Lung (tissue), 12 donors: ENCODE measurements around the gene LMAN2L. TPM values are rescaled to one million over a fixed set of nuclear protein-coding genes. Genes with fewer than 3 reads are reported as not detected.

Source experiments
- ATAC-seq: fragments of 200-7000 bp; cut with Tn5 transposase; one replicate; pipeline ENCODE4 v1.9.1; 2020; ENCODE audit warnings: moderate number of reproducible peaks; ENCODE audit not compliant: insufficient read depth, low FRiP score
- DNase-seq, 3 donors: peaks; one replicate each; pipeline ENCODE4 v3.0.0-alpha.2; 2013 to 2017
- H3K27ac ChIP-seq, 2 donors: one replicate each; pipeline ENCODE4 v1.5.1; 2013; ENCODE audit warnings: mild to moderate bottlenecking in 2 of 2, moderate library complexity in 2 of 2, control low read depth in 1 of 2, inconsistent platforms in 1 of 2, low read depth in 1 of 2, low read length in 1 of 2
- H3K27me3 ChIP-seq, 3 donors: one replicate each; pipeline ENCODE4 v1.5.1; 2013; ENCODE audit warnings: low read length in 2 of 3; ENCODE audit not compliant: control insufficient read depth in 3 of 3, insufficient read depth in 3 of 3
- H3K36me3 ChIP-seq, 4 donors: one replicate each; pipeline ENCODE4 v1.5.1; 2013; ENCODE audit warnings: low read length in 4 of 4, mild to moderate bottlenecking in 1 of 4, moderate library complexity in 1 of 4; ENCODE audit not compliant: control insufficient read depth in 4 of 4, insufficient read depth in 4 of 4
- H3K4me1 ChIP-seq, 5 donors: one replicate each; pipeline ENCODE4 v1.5.1; 2013; ENCODE audit warnings: low read length in 5 of 5, mild to moderate bottlenecking in 2 of 5, moderate library complexity in 1 of 5; ENCODE audit not compliant: control insufficient read depth in 5 of 5, insufficient read depth in 5 of 5
- H3K4me3 ChIP-seq: one replicate; pipeline ENCODE4 v1.5.1; 2013; ENCODE audit warnings: mild to moderate bottlenecking, control low read depth, moderate library complexity
- H3K9ac ChIP-seq, 2 donors: one replicate each; pipeline ENCODE4 v1.5.1; 2013; ENCODE audit warnings: low read length in 2 of 2, control low read depth in 1 of 2; ENCODE audit not compliant: insufficient read depth in 1 of 2
- H3K9me3 ChIP-seq, 4 donors: one replicate each; pipeline ENCODE4 v1.5.1; 2013; ENCODE audit warnings: low read length in 3 of 4, mild to moderate bottlenecking in 1 of 4, moderate library complexity in 1 of 4; ENCODE audit not compliant: control insufficient read depth in 4 of 4, insufficient read depth in 3 of 4
- WGBS, 2 donors: extraction: QIAGEN DNeasy Blood & Tissue Kit; methylation state at CpG; one replicate each; pipeline ENCODE4 v1.1.7; 2013; 5-methylcytosine and 5-hydroxymethylcytosine counted together
- polyA plus RNA-seq, 2 donors: library from polyadenylated mRNA; stranded (reverse); fragments of 200-250 nt; gene quantifications; one replicate each; pipeline ENCODE4 v1.2.1, GENCODE V29; 2013
- total RNA-seq, 2 donors: library from RNA; depleted of rRNA in 1 of 2; stranded (reverse); fragments of >200 nt in 1 of 2; gene quantifications; one replicate each; pipeline ENCODE4 v1.2.1, GENCODE V29; 2014 to 2021
- TF ChIP-seq, protein P1 (sequence below): IDR thresholded peaks from 2 replicates; pipeline ENCODE4 v1.5.1; 2012; ENCODE audit warnings: mild to moderate bottlenecking; ENCODE audit errors: control extremely low read depth, extremely low read depth
- donor health status: control.
- donor health status: control.
- donor health status: Bipolar disorder and iron deficiency.
- donor health status: healthy.
- donor health status: DM: yes; HTN: yes; CAD: no.

The LMAN2L gene
- total and polyA plus RNA-seq, 4 donors, result 8.6 to 36.3 (median 16.5) TPM

DNA sequence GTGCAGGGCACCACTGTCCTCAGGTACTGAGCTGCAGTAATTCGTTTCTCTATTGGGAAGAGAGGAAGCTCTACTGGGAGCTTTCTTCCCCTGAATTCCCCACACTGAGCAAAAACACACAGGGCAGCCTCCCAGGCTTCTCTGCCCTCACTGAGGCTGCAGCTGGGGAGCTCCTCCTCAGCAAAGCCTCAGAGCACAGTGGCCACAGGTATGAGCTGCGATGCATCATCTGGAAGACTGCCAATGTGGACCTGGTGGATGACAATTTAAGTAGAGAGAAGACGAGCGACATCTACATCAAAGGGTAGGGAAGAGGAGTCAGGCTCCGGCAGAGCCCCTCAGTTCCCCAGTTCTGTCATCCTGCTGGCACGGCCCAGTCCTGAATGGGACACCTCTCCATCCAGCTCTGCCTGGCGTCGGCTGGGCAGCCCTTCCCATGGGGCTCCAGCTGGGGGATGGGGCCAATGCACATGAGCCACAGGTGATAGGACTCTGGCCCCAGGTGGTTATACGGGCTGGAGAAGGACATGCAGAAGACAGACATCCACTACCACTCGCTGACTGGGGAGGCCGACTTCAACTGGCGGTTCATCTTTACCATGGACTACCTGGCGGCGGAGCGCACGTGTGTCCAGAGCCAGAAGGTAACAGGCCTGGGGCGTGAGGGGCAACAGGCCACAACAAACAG is 37.6 kb downstream of the LMAN2L start:
- DNase-seq (no peak), ATAC-seq (no peak)
- H3K4me3 ChIP-seq, result no peak overlapping the region
- H3K27me3 ChIP-seq, result no peaks in the 10 kb centered on the region
- H3K36me3 ChIP-seq, result peaks cover 2 to 32% (median 25%) of the 10 kb centered on the region in 4 donors
- H3K4me1 ChIP-seq, result no peaks in the 10 kb centered on the region
- TF ChIP-seq, protein P1, sequence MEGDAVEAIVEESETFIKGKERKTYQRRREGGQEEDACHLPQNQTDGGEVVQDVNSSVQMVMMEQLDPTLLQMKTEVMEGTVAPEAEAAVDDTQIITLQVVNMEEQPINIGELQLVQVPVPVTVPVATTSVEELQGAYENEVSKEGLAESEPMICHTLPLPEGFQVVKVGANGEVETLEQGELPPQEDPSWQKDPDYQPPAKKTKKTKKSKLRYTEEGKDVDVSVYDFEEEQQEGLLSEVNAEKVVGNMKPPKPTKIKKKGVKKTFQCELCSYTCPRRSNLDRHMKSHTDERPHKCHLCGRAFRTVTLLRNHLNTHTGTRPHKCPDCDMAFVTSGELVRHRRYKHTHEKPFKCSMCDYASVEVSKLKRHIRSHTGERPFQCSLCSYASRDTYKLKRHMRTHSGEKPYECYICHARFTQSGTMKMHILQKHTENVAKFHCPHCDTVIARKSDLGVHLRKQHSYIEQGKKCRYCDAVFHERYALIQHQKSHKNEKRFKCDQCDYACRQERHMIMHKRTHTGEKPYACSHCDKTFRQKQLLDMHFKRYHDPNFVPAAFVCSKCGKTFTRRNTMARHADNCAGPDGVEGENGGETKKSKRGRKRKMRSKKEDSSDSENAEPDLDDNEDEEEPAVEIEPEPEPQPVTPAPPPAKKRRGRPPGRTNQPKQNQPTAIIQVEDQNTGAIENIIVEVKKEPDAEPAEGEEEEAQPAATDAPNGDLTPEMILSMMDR, result no peak
- no peaks in the 10 kb centered on the region for H3K9me3 ChIP-seq
- 93 to 95% methylated on average over 17 of the region's 17 CpGs for WGBS, 2 donors
- no peak overlapping the region for H3K9ac ChIP-seq
- H3K27ac ChIP-seq, result no peak overlapping the region

DNA sequence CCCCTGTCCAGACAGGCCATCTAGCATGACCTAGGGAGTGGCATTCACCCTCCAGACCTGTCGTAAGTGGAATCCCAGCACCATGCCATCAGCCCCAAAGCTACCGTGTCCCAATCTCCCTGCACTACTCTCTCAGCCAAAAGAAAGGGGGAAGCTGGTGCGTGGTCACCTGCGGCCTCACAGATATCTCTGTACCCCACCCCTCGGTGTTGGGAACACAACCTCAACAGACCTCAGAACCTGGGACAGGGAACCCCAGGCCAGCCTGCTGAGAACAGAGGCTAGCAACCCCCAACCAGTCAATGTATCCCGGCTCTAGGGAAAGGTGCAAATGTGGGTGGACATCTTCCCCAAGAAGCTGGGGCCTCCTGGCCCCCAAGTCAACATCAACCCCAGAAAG is 38.2 kb downstream of the LMAN2L start:
- WGBS, 2 donors, result 92 to 93% methylated on average over 6 of the region's 6 CpGs
- H3K4me1 ChIP-seq, result no peaks in the 10 kb centered on the region
- no peaks in the 10 kb centered on the region for H3K9me3 ChIP-seq
- ATAC-seq (no peak), DNase-seq (no peak)
- TF ChIP-seq, protein P1, result no peak
- no peaks in the 10 kb centered on the region for H3K27me3 ChIP-seq
- no peak overlapping the region for H3K9ac ChIP-seq
- no peak overlapping the region for H3K4me3 ChIP-seq
- peaks cover 0 to 27% (median 19%) of the 10 kb centered on the region in 4 donors for H3K36me3 ChIP-seq
- no peak overlapping the region for H3K27ac ChIP-seq

DNA sequence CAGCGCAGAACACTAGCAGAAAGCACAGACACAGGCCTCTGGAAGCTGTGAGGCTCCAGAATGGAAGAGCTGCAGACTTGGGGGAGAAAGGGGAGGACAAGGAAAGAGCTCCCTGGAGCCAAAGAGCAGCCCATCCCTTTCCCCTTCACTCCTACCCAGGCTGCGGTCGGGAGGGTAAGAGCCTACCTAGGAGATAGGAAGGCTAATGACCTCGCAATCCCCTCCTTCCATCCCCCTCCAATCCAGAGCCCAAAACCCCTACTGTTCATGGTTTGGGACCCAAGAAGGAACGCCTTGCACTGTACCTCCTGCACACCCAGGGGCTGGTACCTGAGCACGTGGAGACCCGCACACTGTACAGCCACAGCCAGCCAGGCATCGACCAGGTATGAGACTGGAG is 39.8 kb downstream of the LMAN2L start:
- Histone ChIP-seq H3K9me3 (no peaks in the 10 kb centered on the region), H3K27me3 (no peaks in the 10 kb centered on the region), H3K27ac (no peak overlapping the region), H3K4me1 (peaks cover 0 to under 1% (median 0%) of the 10 kb centered on the region in 5 donors), H3K9ac (no peak overlapping the region), H3K36me3 (peaks cover 0 to 16% (median 10%) of the 10 kb centered on the region in 4 donors), H3K4me3 (no peak overlapping the region)
- TF ChIP-seq, protein P1, result no peak
- no peak for ATAC-seq
- DNase-seq, result no peak
- WGBS, 2 donors, result 96 to 98% methylated on average over 8 of the region's 8 CpGs

DNA sequence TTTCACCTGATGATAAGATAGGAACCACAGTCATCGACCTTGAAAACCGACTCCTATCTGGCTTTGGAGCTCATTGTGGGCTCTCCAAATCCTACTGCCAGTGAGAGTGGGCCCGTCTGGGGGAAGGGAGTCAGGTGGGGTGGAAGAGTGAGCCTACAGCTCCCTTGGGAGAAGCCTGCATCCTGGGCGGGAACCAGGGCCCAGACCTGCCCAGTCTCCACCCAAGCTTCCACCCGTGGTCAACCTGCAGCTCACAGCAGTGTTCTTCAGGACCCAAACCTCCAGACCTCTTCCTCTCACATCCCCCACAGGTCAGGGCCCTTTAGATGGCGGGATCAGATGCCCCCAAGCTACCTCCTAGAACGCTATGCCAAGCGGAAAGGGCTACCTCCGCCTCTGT is 40.2 kb downstream of the LMAN2L start:
- Histone ChIP-seq H3K4me1 (peaks cover 0 to 5% (median 0%) of the 10 kb centered on the region in 5 donors), H3K27me3 (no peaks in the 10 kb centered on the region), H3K36me3 (peaks cover 0 to 12% (median 8%) of the 10 kb centered on the region in 4 donors), H3K4me3 (no peak overlapping the region), H3K27ac (no peak overlapping the region), H3K9me3 (no peaks in the 10 kb centered on the region), H3K9ac (no peak overlapping the region)
- TF ChIP-seq, protein P1, result no peak
- DNase-seq, result no peak
- 89 to 93% methylated on average over 9 of the region's 9 CpGs for WGBS, 2 donors
- ATAC-seq, result no peak
